Measurements from ENCODE around the gene PBXIP1.

Gene PBXIP1

DNA sequence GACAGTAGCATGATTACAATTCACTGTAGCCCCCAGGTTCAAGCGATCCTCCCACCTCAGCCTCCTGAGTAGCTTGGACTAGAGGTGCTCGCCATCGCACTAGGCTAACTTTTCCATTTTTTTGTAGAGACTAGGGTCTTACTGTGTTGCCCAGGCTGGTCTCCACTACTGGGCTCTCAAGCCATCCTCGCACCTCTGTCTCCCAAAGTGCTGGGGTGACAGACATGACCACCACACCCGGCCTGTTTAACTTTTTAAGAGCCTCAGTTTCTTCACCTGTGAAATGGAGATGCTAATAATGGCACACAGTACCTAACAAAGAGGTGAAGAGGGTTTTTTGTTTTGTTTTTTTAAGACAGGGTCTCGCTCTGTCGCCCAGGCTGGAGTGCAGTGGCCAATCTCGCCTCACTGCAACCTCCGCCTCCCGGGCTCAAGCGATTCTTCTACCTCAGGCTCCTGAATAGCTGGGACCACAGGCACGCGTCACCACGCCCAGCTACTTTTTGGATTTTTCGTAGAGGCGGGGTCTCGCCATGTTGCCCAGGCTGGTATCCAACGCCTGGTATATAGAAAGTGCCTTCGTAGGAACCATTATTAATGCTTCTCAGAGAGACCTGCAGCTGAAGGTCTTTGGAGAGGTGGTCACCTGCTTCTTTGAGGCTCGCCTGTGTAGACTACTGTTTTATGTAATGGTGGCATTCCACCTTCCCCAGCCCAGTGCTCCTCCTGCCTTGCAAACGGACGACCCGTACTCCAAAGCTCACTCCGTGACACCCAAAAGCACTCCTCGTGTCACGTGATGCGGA, 19.9 kb downstream of the PBXIP1 start:
- peak overlapping the region; percentile 98 for H3K27ac ChIP-seq
- ChIA-PET POLR2A (ENCODE audit: low non-redundant PET) (interaction anchor here (0.7 kb wide), 1 partner anchor 12 kb away, joined by 3 read pairs; no protein-coding TSS in a partner anchor), CTCF (interaction anchor here (0.6 to 1.3 kb wide), 8 partner anchors 10 to 452 kb away, joined by 3 to 5 read pairs (median 4); no protein-coding TSS in a partner anchor)
- TF ChIP-seq, protein P1, sequence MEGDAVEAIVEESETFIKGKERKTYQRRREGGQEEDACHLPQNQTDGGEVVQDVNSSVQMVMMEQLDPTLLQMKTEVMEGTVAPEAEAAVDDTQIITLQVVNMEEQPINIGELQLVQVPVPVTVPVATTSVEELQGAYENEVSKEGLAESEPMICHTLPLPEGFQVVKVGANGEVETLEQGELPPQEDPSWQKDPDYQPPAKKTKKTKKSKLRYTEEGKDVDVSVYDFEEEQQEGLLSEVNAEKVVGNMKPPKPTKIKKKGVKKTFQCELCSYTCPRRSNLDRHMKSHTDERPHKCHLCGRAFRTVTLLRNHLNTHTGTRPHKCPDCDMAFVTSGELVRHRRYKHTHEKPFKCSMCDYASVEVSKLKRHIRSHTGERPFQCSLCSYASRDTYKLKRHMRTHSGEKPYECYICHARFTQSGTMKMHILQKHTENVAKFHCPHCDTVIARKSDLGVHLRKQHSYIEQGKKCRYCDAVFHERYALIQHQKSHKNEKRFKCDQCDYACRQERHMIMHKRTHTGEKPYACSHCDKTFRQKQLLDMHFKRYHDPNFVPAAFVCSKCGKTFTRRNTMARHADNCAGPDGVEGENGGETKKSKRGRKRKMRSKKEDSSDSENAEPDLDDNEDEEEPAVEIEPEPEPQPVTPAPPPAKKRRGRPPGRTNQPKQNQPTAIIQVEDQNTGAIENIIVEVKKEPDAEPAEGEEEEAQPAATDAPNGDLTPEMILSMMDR (conservative IDR thresholded peaks at IDR 0.05; ENCODE audit: low read depth): no peak
- no peak for DNase-seq (ENCODE audit: low spot score)

DNA sequence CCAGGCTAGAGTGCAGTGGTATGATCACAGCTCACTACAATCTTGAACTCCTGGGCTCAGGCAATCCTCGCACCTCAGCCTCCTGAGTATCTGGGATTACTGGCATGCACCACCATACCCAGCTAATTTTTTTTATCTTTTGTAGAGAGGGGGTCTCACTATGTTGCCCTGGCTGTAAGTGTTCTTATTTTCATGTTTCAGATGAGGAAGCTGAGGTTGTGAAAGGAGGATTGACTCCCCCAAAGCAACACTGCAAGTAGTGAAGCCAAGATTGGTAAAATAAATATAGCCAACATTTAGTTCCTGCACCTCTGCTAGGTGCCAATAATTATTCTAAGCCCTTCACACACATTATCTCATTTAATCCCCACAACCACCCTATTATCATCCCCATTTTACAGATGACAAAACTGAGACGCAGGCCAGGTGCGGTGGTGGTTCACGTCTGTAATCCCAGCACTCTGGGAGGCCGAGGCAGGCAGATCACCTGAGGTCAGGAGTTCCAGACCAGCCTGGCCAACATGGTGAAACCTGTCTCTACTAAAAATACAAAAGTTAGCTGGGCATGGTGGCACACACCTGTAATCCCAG, 21.4 kb downstream of the PBXIP1 start:
- DNase-seq (ENCODE audit: low spot score): no peak
- TF ChIP-seq, protein P1 (conservative IDR thresholded peaks at IDR 0.05; ENCODE audit: low read depth): no peak
- POLR2A ChIA-PET (ENCODE audit: low non-redundant PET): interaction anchor here (0.5 kb wide), 1 partner anchor 401 kb away, joined by 7 read pairs; no protein-coding TSS in a partner anchor
- CTCF ChIA-PET: interaction anchor here (0.7 kb wide), 1 partner anchor 69 kb away, joined by 3 read pairs; no protein-coding TSS in a partner anchor
- H3K27ac ChIP-seq: peak overlapping the region; percentile 98

DNA sequence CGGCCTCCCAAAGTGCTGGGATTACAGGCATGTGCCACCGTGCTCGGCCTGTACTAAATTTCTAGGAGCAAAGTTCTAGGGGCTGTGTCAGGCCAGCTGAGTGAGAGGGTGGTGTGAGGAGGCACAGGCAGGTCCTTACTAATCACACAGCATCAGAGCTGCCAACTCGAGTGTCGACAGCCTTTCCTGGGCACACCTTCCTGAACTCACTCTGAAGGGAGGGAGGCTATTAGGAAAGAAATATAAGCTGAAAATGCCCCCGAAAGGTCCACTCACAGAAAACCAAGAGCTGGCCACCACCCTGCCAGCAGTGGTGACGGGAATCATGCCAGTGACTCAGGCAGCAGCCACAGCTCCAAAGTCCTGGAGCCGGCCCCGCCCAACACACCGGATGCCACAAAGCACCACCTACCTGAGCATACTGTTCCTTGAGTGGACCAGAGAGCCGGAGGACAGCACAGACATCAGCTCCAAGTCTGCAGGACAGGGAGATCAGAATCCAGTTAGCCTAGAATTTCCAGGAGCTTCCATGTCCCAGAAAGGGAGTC, 23.9 kb downstream of the PBXIP1 start:
- CTCF ChIA-PET: interaction anchor here (0.6 to 0.9 kb wide), 4 partner anchors 19 to 203 kb away, joined by 3 to 5 read pairs (median 4); no protein-coding TSS in a partner anchor
- TF ChIP-seq, protein P1 (conservative IDR thresholded peaks at IDR 0.05; ENCODE audit: low read depth): no peak
- POLR2A ChIA-PET (ENCODE audit: low non-redundant PET): interaction anchor here (0.5 kb wide), 1 partner anchor 35 kb away, joined by 3 read pairs; no protein-coding TSS in a partner anchor
- peak overlapping the region; percentile 91 for H3K27ac ChIP-seq
- peak; percentile 68 for DNase-seq (ENCODE audit: low spot score)

DNA sequence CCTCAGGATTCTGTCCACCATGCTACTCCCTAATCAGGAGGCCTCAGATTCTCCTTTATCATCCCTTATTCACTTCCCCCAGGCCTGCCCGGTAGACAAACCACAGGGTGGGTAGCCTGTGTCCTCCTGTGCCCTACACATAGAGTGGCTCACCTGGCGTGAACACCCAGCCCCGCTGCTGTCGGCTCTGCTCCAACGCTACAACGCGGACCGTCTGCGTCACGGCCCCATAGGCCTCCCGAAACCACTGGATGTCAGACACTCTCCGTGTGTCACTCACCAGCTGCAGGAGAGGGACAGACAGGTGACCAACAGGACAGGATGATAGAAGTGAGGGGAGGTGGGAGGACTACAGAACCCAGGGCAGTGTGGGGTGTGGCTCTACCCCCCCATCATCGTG, 29.7 kb downstream of the PBXIP1 start:
- ChIA-PET CTCF (no interaction called here), POLR2A (ENCODE audit: low non-redundant PET) (no interaction called here)
- H3K27ac ChIP-seq: peak overlapping the region; percentile 28
- TF ChIP-seq, protein P1 (conservative IDR thresholded peaks at IDR 0.05; ENCODE audit: low read depth): no peak
- DNase-seq (ENCODE audit: low spot score): no peak

DNA sequence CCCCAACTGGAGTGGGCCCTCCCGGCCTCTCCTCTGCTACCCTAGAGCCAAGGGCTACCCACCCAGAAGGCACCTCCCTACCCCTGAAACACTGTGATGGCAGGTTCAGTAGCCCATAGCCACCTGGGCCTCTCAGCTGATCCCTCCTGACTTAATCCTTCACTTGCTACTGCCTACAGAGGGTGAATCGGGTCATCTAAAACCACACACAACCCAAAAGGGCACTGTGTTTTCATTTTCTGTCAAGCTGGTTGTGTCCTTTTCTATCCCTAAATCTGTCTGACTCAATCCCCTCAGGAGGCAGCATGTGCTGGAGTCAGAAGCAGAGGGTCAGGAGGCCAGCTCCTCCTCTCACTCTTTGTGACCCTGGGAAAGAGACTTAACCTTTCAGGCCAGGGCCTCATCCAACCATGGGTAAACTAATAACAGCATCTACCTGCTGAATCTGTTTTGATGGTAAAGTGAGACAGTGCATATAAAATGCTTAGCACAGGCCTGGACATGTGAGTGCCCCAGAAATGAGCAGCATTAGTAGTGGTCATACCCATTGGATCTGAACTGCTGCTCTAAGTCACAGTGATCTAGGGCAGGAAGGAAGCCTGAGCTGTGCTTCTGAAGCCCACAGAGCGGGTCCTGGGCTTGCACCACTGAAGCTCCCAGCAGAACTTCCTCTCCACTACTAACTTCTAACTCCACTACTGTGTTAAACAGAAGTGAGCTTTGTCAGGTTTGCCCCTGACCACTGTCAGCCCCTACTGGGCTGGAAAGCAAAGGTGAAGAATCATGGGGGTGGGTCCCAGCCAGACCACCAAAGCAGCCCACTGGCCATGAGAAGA, 30.3 kb downstream of the PBXIP1 start:
- peak overlapping the region; percentile 28 for H3K27ac ChIP-seq
- ChIA-PET CTCF (interaction anchor here (0.6 kb wide), 1 partner anchor 9 kb away, joined by 4 read pairs; no protein-coding TSS in a partner anchor), POLR2A (ENCODE audit: low non-redundant PET) (no interaction called here)
- no peak for DNase-seq (ENCODE audit: low spot score)
- TF ChIP-seq, protein P1 (conservative IDR thresholded peaks at IDR 0.05; ENCODE audit: low read depth): no peak
